ENCODE data around the gene TTC21B.

The TTC21B gene

GRCh38 chr2:165840333-165840958 is 113.1 kb downstream of the TTC21B start:
- no peak overlapping the region for H2AFZ ChIP-seq (ENCODE audit: low read length)
- no peak overlapping the region for H3K9ac ChIP-seq (ENCODE audit: low read length)
- TF ChIP-seq CTCF (IDR thresholded peaks at IDR 0.05; ENCODE audit: low read length) (no peak), EZH2 (IDR thresholded peaks at IDR 0.05; ENCODE audit: borderline replicate concordance, low read length) (no peak)
- no peaks in the 10 kb centered on the region for H3K9me3 ChIP-seq (ENCODE audit: low read length)
- no peaks in the 10 kb centered on the region for H3K4me1 ChIP-seq (ENCODE audit: insufficient read depth, low read length, severe bottlenecking)
- H3K4me2 ChIP-seq (ENCODE audit: low read length): no peak overlapping the region
- no peaks in the 10 kb centered on the region for H3K79me2 ChIP-seq (ENCODE audit: insufficient read depth, low read length)
- H3K4me3 ChIP-seq (ENCODE audit: low read depth, low read length, poor library complexity, severe bottlenecking): no peak overlapping the region
- H3K36me3 ChIP-seq (ENCODE audit: insufficient read depth, low read length): no peaks in the 10 kb centered on the region
- no peak overlapping the region for H3K27ac ChIP-seq (ENCODE audit: low read depth, low read length, poor library complexity, severe bottlenecking)
- no peaks in the 10 kb centered on the region for H4K20me1 ChIP-seq (ENCODE audit: insufficient read depth, low read length)
- no peaks in the 10 kb centered on the region for H3K27me3 ChIP-seq (ENCODE audit: insufficient read depth, low read length)
- no peaks in the 10 kb centered on the region for H3F3A ChIP-seq (ENCODE audit: insufficient read depth, low read length)
- H3K9me2 ChIP-seq (ENCODE audit: low read depth, low read length): no peaks in the 10 kb centered on the region

DNA sequence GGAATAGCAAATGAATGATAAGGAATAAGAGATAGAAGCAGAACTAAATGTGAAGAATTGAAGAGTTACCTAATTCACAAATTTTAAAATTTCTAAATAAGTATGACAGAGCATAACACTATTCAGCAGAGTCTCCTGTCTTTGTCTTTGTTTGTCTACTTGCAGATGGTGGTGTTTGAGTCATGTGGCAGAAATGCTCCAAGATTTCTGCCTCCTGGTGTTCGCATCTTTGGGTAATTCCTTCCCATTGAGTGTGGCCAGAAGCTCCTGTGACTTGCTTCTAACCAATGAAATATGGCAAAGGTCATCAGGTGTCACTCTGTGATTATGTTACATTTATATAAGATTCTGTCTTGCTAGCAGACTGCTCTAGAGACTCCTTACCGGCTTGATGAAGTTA is 114.0 kb downstream of the TTC21B start:
- Histone ChIP-seq H3K4me2 (ENCODE audit: low read length) (no peak overlapping the region), H3K4me1 (ENCODE audit: insufficient read depth, low read length, severe bottlenecking) (no peaks in the 10 kb centered on the region), H3K4me3 (ENCODE audit: low read depth, low read length, poor library complexity, severe bottlenecking) (no peak overlapping the region), H3F3A (ENCODE audit: insufficient read depth, low read length) (no peaks in the 10 kb centered on the region), H3K9me2 (ENCODE audit: low read depth, low read length) (no peaks in the 10 kb centered on the region), H3K9ac (ENCODE audit: low read length) (no peak overlapping the region), H3K27ac (ENCODE audit: low read depth, low read length, poor library complexity, severe bottlenecking) (no peak overlapping the region), H3K9me3 (ENCODE audit: low read length) (no peaks in the 10 kb centered on the region), H3K79me2 (ENCODE audit: insufficient read depth, low read length) (no peaks in the 10 kb centered on the region), H3K36me3 (ENCODE audit: insufficient read depth, low read length) (no peaks in the 10 kb centered on the region), H4K20me1 (ENCODE audit: insufficient read depth, low read length) (no peaks in the 10 kb centered on the region), H2AFZ (ENCODE audit: low read length) (no peak overlapping the region), H3K27me3 (ENCODE audit: insufficient read depth, low read length) (no peaks in the 10 kb centered on the region)
- no peak for TF ChIP-seq CTCF (IDR thresholded peaks at IDR 0.05; ENCODE audit: low read length)
- no peak for TF ChIP-seq EZH2 (IDR thresholded peaks at IDR 0.05; ENCODE audit: borderline replicate concordance, low read length)

- Histone ChIP-seq H3K4me2 (ENCODE audit: low read length) (no peak overlapping the region), H3K4me3 (ENCODE audit: low read depth, low read length, poor library complexity, severe bottlenecking) (no peak overlapping the region), H3K4me1 (ENCODE audit: insufficient read depth, low read length, severe bottlenecking) (no peaks in the 10 kb centered on the region), H2AFZ (ENCODE audit: low read length) (no peak overlapping the region), H3K9me3 (ENCODE audit: low read length) (no peaks in the 10 kb centered on the region), H3F3A (ENCODE audit: insufficient read depth, low read length) (no peaks in the 10 kb centered on the region), H3K27me3 (ENCODE audit: insufficient read depth, low read length) (no peaks in the 10 kb centered on the region), H3K9me2 (ENCODE audit: low read depth, low read length) (no peaks in the 10 kb centered on the region), H3K9ac (ENCODE audit: low read length) (no peak overlapping the region), H4K20me1 (ENCODE audit: insufficient read depth, low read length) (no peaks in the 10 kb centered on the region), H3K27ac (ENCODE audit: low read depth, low read length, poor library complexity, severe bottlenecking) (no peak overlapping the region), H3K36me3 (ENCODE audit: insufficient read depth, low read length) (no peaks in the 10 kb centered on the region), H3K79me2 (ENCODE audit: insufficient read depth, low read length) (no peaks in the 10 kb centered on the region)
- TF ChIP-seq CTCF (IDR thresholded peaks at IDR 0.05; ENCODE audit: low read length): no peak
- TF ChIP-seq EZH2 (IDR thresholded peaks at IDR 0.05; ENCODE audit: borderline replicate concordance, low read length): no peak
Measured at GRCh38 chr2:165837122-165837521, 116.5 kb downstream of the TTC21B start.
